GM10847 (cell line): ENCODE measurements around the gene MOB1A.

Experiments used
- POLR2A ChIP-seq: IDR thresholded peaks from 2 replicates; pipeline ENCODE4 v1.6.1; 2011; ENCODE audit not compliant: insufficient read length; ENCODE audit errors: extremely low read depth

The MOB1A gene

DNA sequence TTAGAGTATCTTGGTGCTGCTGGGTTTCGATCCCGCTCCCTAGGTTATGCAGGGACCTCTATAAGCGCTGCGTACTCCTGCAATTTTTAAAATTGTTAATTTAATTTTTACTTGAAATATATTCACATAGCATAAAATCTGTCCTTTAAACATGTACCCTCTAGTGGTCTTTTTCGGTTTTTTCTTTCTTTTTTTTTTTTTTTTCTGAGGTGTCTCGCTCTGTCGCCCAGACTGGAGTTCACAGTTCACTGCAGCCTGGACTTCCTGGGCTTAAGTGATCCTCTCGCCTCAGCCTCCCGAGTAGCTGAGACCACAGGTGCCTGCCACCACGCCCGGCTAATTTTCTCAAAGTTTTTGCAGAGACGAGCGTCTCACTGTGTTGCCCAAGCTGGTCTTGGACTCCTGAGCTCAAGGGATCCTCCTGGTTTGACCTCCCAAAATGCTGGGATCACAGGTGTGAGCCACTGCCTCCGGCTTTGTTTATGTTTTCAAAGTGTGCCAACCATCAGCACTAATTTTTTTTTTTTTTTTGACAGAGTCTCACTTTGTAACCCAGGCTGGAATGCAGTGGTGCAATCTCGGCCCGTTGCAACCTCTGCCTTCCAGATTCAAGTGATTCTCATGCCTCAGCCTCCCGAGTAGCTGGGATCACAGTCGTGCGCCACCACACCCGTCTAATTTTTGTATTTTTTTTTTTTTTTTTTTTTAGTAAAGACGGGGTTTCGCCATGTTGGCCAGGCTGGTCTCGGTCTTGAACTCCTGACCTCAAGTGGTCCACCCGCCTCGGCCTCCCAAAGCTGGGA, 585 bp upstream of the MOB1A start:
- TF ChIP-seq POLR2A, result no peak

DNA sequence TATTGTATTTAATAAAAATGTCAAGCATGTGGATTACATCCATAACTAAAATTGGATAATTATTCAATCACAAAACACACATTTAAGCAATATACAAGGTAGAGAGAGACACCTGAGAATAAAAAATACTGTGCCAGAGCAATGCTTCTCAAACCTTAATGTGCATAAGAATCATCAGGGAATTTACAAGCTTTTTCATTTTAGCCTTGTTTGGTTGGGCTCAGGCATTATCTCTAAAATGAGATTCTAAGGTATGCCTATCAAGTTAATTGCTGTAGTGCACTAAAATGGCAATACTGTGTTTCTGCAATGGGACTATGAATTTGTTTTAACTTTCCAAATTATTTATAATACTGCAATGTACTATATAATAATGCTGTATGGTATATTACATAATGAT, 983 bp downstream of the MOB1A start:
- no peak for TF ChIP-seq POLR2A

DNA sequence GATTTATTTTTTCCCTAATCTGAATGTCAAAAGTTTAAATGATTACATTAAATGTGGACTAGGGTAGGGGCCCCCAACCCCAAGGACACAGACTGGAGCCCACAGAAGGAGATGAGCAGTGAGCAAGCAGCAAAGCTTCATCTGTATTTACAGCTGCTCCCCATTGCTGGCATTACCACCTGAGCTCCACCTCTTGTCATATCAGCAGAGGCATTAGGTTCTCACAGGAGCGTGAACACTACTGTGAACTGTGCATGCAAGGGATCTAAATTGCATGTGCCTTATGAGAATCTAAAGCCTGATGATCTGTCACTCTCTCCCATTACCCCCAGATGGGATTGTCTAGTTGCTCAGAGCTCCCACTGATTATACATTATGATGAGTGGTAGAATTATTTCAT, 3.8 kb downstream of the MOB1A start:
- no peak for TF ChIP-seq POLR2A

DNA sequence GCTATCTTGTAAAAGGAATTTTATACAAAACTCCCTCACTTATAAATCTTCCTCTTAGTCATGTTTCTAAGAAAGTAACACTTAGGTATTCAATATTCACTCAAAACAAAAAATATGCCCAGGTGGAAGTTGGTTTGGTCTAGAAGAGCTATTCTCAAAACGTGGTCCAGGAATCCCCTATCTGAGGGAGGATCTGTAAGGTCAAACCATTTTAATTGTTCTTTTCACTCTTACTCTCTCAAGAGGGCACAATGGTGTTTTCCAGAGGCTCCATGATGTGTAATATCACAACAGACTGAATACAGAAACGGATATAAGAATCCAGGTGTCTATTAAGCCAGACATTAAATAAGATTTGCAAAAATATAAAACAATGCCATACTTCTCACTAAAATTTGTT, 9.9 kb downstream of the MOB1A start:
- no peak for TF ChIP-seq POLR2A

DNA sequence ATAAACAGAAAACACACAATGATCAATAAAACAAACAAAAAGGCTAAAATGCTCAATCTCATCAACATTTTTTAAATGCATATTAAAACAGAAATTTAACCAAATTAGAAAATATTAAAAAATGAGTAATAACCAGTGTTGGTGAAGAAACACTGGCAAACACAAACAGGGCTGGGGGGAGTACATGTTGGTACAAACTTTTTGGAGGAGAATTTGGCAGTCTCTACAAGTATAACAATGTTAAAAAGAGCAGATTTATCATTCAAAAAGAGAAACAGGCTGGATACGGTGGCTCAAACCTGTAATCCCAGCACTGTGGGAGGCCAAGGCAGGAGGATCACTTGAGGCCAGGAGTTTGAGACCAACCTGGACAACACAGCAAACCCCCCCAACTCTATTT, 13.9 kb downstream of the MOB1A start:
- TF ChIP-seq POLR2A, result no peak

DNA sequence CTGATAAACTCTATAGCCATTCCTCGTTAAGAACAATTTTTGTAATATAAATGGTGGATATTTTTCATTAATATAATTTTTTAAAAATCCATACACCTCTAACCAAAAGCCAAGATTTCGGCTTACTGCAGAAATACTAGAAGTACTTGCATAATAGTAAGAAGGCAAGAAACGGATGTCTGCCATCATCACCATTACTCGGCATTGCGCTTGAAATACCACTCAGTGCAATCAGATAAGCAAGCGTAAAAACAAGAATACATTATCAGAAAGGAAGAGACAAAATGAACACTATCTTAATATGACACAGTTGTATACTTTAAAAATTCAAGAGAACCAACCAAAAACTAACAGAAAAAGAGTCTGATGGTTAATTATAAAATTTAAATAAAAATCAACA, 15.7 kb downstream of the MOB1A start:
- TF ChIP-seq POLR2A, result no peak

DNA sequence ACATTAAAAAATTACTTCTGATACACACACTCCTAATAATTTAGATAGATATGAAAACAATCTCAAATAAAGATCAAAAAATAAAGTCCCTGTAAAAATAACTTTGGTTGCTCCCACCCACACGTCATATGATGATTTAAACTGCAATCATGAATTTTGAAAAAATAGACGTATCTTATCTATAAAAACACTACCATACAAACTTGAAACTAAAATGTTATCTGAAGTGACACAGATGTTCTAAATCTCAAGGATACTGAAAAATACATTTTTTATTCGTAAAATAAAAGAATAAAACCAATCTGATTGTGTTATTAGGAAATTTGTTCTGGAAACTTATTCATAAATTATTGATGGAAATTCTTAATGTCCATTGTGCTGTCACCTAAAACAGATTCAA, 22.8 kb downstream of the MOB1A start:
- TF ChIP-seq POLR2A, result no peak

DNA sequence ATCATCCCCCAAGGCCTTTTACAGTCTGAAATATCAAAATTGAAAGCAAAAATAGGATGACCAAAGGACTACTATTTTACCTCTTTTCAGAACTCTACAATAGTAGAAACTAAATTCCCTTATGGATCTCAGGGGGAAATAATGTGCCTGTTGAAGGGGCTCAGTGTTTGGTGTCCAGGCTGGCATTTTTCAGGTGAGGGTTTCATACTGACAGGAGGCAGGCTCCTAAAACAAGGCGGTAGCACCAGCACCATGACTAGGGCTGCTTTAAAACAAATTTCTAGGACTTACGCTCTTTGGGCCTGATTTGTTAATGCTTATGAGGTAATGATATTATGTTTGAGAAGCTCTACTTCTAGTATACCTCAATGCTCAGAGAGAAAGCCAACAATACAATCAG, 25.7 kb downstream of the MOB1A start:
- no peak for TF ChIP-seq POLR2A

DNA sequence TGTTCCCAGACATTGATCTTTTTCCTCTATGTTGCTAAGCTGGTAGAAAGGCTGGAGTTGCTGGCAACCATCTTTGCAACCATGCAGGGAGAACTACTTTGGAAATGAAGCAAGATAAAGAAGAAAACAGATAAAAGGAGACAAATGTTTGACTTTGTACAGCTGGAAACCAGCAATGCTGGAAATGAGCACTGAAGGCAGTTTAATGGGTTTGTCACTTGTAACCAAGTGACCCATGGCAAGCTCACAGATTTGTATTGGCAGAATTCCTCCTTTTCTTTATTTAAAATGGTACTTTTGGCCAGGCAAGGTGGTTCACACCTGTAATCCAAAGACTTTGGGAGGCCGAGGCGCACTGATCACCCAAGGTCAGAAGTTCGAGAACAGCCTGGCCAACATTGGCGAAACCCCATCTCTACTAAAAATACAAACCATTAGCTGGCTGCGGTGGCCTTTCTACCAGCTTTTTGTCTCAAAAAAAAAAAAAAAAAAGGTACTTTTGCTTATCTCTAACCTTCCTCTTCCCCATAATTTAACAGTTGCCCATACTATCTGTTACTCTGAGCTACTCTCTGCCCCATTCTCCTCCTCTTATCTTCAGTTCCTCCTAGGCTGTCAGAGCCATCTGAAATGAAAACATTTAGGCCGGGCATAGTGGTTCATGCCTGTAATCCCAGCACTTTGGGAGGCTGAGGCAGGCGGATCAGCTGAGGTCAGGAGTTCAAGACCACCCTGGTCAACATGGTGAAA, 28.9 kb downstream of the MOB1A start:
- TF ChIP-seq POLR2A, result no peak

DNA sequence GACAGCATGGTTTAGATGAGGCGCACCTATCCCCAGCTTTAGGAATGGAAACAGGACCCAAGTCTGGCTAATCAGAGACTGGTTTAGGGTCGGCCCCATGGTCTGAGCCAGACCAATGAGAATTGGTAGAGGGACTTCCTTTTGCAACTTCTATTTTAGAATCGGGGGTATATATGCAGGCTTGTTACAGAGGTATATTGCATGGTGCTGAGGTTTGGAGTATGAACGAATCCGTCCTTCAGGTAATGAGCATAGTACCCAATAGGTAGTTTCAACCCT, 29.5 kb downstream of the MOB1A start:
- TF ChIP-seq POLR2A, result no peak

DNA sequence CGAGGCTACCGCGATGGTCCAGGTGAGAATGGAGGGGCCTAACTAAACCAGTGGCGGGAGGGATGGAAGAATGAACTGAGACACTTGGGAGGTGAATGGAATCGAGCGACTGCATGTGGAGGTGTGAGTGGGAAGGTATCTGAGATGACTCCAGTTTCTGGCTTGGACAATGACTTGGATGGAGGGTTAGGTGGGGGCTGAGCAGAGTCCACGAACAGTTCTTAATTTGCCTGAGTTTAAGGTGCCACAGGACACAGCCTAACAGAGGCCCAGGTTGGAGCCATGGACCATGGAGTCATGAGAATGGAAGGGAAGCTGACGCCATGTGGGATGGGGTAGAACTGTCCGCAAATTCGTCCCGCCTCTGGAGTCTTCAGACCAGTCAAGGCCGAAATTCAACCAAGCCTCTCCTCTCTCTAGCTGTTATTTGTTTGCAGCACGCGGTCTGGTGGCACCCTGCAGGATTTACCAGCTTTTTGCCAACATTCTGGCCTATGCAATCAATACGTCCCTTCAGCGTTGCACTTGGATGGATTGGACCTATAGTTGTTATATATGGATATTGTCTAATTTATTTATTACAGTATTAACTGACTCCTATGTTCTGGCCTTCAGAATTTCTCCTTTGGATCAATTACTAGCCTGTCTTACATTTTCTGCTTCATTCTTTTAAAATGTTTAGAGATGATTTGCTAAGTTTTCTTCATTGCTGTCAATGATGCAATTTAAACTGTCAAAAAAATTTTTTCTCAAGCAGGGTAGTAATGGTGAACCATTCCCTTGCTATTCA, 30.0 kb downstream of the MOB1A start:
- no peak for TF ChIP-seq POLR2A

DNA sequence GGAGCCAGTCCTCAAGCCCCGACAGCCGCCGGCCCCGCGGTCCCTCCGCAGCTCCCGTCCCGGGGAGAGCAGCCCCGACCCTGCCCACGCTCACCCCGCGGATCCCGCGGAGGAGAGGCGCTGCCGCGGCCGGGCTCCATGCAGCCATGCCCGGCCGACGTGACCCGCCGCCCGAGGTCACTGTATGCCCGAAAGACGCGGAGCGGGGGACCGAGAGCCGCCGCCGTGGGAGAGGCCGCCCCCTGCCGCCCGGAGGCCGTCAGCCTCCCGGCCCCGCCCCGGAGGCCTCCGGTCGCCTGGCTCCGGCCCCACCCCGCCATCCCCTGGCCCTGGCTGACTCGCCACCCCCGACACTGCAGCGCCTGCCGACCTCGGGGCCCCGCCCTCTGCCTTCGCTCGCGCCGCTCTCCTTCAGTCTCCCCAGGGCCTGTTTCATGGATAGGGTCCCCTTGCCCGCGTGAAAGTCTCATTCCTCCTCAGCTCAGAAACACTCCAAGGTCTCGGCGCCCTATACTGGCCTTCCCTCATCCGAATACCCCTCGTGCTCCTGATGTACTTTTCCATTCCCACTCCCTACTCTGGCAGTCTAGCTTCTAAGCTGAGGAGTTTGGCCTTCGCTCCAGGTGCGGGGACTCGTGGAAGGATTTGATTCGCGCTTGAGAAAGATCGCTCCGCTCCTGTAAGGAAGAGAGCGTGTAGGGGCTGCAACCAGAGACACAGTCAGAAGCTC, 30.8 kb downstream of the MOB1A start, which contains the start of gene BOLA3:
Gene BOLA3, minus strand, starts transcription at position 186 of the 730 bp plus-strand sequence. Its CDS starts 38 bp downstream, at position 148.
- peak; percentile 77 for TF ChIP-seq POLR2A

DNA sequence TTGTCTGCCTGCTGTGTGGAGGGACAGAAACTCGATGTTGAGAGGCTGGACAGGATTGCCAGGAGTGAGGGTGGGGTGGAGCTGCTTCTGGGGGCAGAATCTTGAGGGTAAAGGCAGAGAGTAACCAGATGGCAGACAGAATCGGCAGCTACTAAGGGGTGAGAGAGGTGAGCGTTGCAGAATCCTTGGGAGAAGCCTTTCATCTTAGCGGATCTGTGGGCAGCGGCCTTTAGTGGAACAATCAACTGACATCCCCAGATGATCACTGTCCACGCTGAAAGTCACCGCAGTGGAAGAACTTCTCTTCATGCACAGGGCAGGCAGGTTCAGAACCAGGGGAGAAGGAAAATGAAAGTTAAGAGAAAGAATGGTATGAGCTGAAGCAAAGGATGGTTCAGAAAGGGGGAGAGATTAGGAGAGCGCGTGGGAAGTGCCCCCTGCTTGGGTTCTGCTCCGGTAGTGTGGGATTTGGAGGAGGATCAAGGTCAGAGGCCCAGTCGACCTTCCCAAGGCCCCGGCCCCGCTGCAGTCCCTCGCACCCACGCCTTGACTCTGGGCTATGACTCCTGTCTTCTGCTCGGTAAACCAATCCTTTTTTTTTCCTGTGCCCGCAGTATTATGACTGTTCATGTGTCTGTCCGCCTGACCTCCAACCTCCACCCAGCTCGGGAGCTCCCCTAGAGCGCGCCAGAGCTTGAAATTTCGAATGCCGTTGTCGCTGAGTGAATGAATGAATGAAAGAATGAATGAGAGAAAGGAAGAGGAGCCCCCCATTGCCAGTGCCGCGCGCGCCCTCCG, 31.6 kb downstream of the MOB1A start:
- no peak for TF ChIP-seq POLR2A

DNA sequence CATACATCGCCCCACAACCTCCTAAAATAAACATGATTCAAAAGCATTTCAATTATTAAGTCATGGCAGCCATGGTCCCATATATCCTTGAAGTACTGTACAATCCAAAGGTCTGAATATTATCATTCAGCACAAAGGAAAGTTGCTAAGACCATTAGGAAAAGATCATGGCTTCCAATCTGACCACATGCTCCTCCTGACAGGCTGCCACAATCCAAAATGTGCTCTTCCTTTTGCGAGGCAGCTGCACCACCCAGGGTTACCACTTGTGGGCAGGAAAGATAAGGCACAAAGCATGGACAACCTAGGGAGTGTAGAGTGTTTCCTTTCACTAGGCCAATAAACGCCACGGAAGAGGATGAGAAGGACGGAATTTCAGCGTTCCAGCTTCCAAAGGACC, 36.3 kb downstream of the MOB1A start:
- no peak for TF ChIP-seq POLR2A

DNA sequence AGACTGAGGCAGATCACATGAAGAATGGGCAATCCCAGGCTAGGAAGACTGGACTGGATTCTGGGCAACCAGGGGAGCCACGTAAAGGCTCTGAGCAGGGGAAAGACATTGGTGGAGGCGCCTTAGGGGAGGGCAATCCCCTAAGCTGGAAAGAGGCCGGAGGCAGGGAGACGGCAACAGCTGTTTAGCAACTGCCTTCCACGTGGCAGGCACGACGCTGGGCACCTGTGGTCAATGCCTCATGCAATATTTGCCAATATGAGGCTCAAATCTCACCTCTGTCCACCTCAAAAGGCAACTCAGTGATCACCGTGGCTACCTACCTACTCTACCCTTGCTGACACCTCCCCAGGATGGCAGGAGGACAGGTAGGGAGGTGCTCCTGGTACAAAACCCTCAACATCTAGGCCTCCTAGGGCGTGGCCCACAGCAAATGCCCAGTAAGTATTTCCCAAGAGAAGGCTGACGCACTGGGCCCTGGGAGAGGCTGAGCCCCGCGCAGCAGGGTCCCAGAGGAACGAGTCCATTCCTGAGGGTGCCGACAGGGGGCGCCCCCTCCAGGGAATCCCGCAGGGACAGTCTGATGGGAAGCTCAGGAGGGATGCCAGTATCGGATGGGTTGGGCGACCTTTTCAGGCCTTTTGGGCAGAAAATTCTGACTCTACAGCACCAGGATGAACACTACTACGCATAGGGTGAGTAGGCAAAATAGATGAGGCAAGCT, 39.9 kb downstream of the MOB1A start:
- no peak for TF ChIP-seq POLR2A
